H1 (cell line): Measurements from ENCODE around the gene CLMP. TPM values are rescaled to one million over a fixed set of nuclear protein-coding genes. Genes with fewer than 3 reads are reported as not detected.

ENCODE experiments used
- EP300 ChIP-seq, 2 experiments: IDR thresholded peaks; 1 replicate in 1 of 2; 2 replicates in 1 of 2; pipeline ENCODE4 v1.6.1; 2011 to 2012; ENCODE audit warnings: low read depth in 2 of 2, low read length in 2 of 2, mild to moderate bottlenecking in 2 of 2, borderline replicate concordance in 1 of 2, inconsistent platforms in 1 of 2, moderate library complexity in 1 of 2
- JUND ChIP-seq: IDR thresholded peaks from 2 replicates; pipeline ENCODE4 v1.6.1; 2011; ENCODE audit warnings: mild to moderate bottlenecking, improper control_type of control experiment, low read length
- polyA plus RNA-seq, 7 experiments: library from polyadenylated mRNA; depleted of rRNA in 3 of 7; stranded (reverse) in 5 of 7; unstranded in 2 of 7; fragments of >200 nt in 5 of 7; fragments of 200-250 nt in 2 of 7; gene quantifications; 1 replicate in 5 of 7; 2 replicates in 1 of 7; 4 replicates in 1 of 7; pipeline versions ENCODE4 v1.2.1 to v1.2.3, GENCODE V29; 2011 to 2013; ENCODE audit warnings: missing spikeins in 2 of 7, mixed read lengths in 2 of 7
- total RNA-seq: library from RNA; stranded (reverse); fragmentation: NEBNext Ultra II Directional; extraction: Animal tissue kit (Norgen Biotek cat#: 25700); gene quantifications from 2 replicates; pipeline ENCODE4 v1.2.1, GENCODE V29; 2021

CLMP gene
- total and polyA plus RNA-seq, 2 of the 8 experiments (the other 6 are each of a cell fraction or from before 2014, with no cell fraction given), result 9.9 to 24.1 TPM

GRCh38 chr11:123168241-123168640 is 26.8 kb downstream of the CLMP start (continued):
- no peak for TF ChIP-seq EP300 (IDR thresholded peaks at IDR 0.05; ENCODE audit: borderline replicate concordance in 1 of 2, low read depth in 2 of 2, low read length in 2 of 2)
- TF ChIP-seq JUND, result no peak
